Measurements from ENCODE around the gene NANOG. TPM values are rescaled to one million over a fixed set of nuclear protein-coding genes. Genes with fewer than 3 reads are reported as not detected.

The NANOG gene
- total and polyA plus RNA-seq, 2 experiments from 2014 or later: 48.5 to 134 TPM

- H3K79me2 ChIP-seq (replicated peaks; ENCODE audit: insufficient read depth): peaks cover 46% of the 10 kb centered on the region
- peak; percentile 83 for DNase-seq (ENCODE audit: low spot score)
- H3K27me3 ChIP-seq (ENCODE audit: insufficient read depth): no peaks in the 10 kb centered on the region
- H3K4me1 ChIP-seq (ENCODE audit: insufficient read depth): peaks cover 55% of the 10 kb centered on the region
- H4K20me1 ChIP-seq (replicated peaks; ENCODE audit: insufficient read depth): peaks cover 13% of the 10 kb centered on the region
- peaks cover 23% of the 10 kb centered on the region for H3K36me3 ChIP-seq (ENCODE audit: insufficient read depth)
- Mint-ChIP-seq H3K4me1 (peaks cover 51% of the 10 kb centered on the region), H3K27me3 (ENCODE audit: insufficient read depth, low read depth, poor library complexity) (peaks cover 11% of the 10 kb centered on the region), H3K4me3 (peak overlapping the region; percentile 88), H3K36me3 (ENCODE audit: low read depth) (peaks cover 33% of the 10 kb centered on the region), H3K27ac (peak overlapping the region; percentile 97), H3K9me3 (no peaks in the 10 kb centered on the region)
- H3K9me2 ChIP-seq (ENCODE audit: insufficient read depth): no peaks in the 10 kb centered on the region
- no peak overlapping the region for H2AFZ ChIP-seq
- peak overlapping the region; percentile 94 for H3K27ac ChIP-seq (ENCODE audit: low read depth)
- peak; percentile 80 for ATAC-seq
- peak overlapping the region; percentile 95 for H3K4me3 ChIP-seq
- TF ChIP-seq ZNF462 (CRISPR knock-in tag; IDR thresholded peaks at IDR 0.05) (peak; percentile 7; the same call in 1 of the 2 replicates), EZH2phosphoT487 (IDR thresholded peaks at IDR 0.05; ENCODE audit: unreplicated experiment) (no peak), REST (IDR thresholded peaks at IDR 0.05; ENCODE audit: unreplicated experiment) (peak; percentile 14), POLR2AphosphoS5 (IDR thresholded peaks at IDR 0.05; ENCODE audit: low read depth) (no peak), NANOG (IDR thresholded peaks at IDR 0.05; ENCODE audit: borderline replicate concordance) (peak; percentile 4; the same call in 1 of the 2 replicates)
- H3K4me2 ChIP-seq: peak overlapping the region; percentile 100
- H3F3A ChIP-seq (replicated peaks; ENCODE audit: low read depth): peaks cover 29% of the 10 kb centered on the region
Measured at GRCh38 chr12:7787574-7788293, 1.5 kb upstream of the NANOG start.

Measured in GM23338 (cell line).